SK-N-SH treated with all-trans-retinoic acid at 6 μM for 48 hours (cell line): ENCODE results near the gene CNOT10.

Experiments
- ATAC-seq: fragments of 200-7000 bp; cut with Tn5 transposase; 3 replicates; pipeline ENCODE4 v1.9.1; 2020; ENCODE audit warnings: mild to moderate bottlenecking, moderate library complexity
- BACH2 ChIP-seq: fragments of 250-450 bp; sonication (Bioruptor Pico); IDR thresholded peaks from 2 replicates; pipeline ENCODE4 v1.9.0; 2021; ENCODE audit warnings: mild to moderate bottlenecking, borderline replicate concordance
- CSDC2 ChIP-seq: fragments of 250-450 bp; sonication (Bioruptor Pico); IDR thresholded peaks from 2 replicates; pipeline ENCODE4 v1.5.0; 2020; ENCODE audit warnings: mild to moderate bottlenecking, moderate library complexity
- ESRRG ChIP-seq: fragments of 250-450 bp; sonication (Bioruptor Pico); IDR thresholded peaks from 2 replicates; pipeline ENCODE4 v1.6.1; 2021; ENCODE audit warnings: mild to moderate bottlenecking
- GLIS3 ChIP-seq: fragments of 250-450 bp; sonication (Bioruptor Pico); IDR thresholded peaks from 2 replicates; pipeline ENCODE4 v1.5.0; 2020; ENCODE audit warnings: mild to moderate bottlenecking, moderate library complexity
- ISL1 ChIP-seq: fragments of 250-450 bp; sonication (Bioruptor Pico); IDR thresholded peaks from 2 replicates; pipeline ENCODE4 v2.1.2; 2022; ENCODE audit warnings: mild to moderate bottlenecking, moderate library complexity
- OSR1 ChIP-seq: fragments of 250-450 bp; sonication (Bioruptor Pico); IDR thresholded peaks from 2 replicates; pipeline ENCODE4 v1.8.0; 2022; ENCODE audit warnings: moderate library complexity, mild to moderate bottlenecking, inconsistent platforms
- PATZ1 ChIP-seq: fragments of 250-450 bp; sonication (Bioruptor Pico); IDR thresholded peaks from 2 replicates; pipeline ENCODE4 v1.8.0; 2020; ENCODE audit warnings: mild to moderate bottlenecking, moderate library complexity, borderline replicate concordance
- RARB ChIP-seq: fragments of 250-450 bp; sonication (Bioruptor Pico); IDR thresholded peaks from 2 replicates; pipeline ENCODE4 v1.8.0; 2021; ENCODE audit warnings: mild to moderate bottlenecking, moderate library complexity
- SNAI2 ChIP-seq: fragments of 250-450 bp; sonication (Bioruptor Pico); IDR thresholded peaks from 2 replicates; pipeline ENCODE4 v1.5.0; 2020; ENCODE audit warnings: mild to moderate bottlenecking, moderate library complexity
- TCF4 ChIP-seq: fragments of 250-450 bp; sonication (Bioruptor Pico); IDR thresholded peaks from 2 replicates; pipeline ENCODE4 v1.8.0; 2021; ENCODE audit warnings: mild to moderate bottlenecking, moderate library complexity, borderline replicate concordance
- TOX ChIP-seq: fragments of 250-450 bp; sonication (Bioruptor Pico); IDR thresholded peaks from 2 replicates; pipeline ENCODE4 v1.8.0; 2021; ENCODE audit warnings: mild to moderate bottlenecking, moderate library complexity, borderline replicate concordance
- ZC3H10 ChIP-seq: fragments of 250-450 bp; sonication (Bioruptor Pico); IDR thresholded peaks from 2 replicates; pipeline ENCODE4 v1.5.1; 2021; ENCODE audit warnings: mild to moderate bottlenecking, moderate library complexity
- ZFP3 ChIP-seq: fragments of 250-450 bp; sonication (Bioruptor Pico); IDR thresholded peaks from 2 replicates; pipeline ENCODE4 v1.5.0; 2020; ENCODE audit warnings: mild to moderate bottlenecking, moderate library complexity
- ZFP30 ChIP-seq: fragments of 450-650 bp; formaldehyde crosslinking; IDR thresholded peaks from 2 replicates; pipeline ENCODE4 v1.5.0; 2022; ENCODE audit warnings: mild to moderate bottlenecking, moderate library complexity
- ZNF565 ChIP-seq: fragments of 450-650 bp; formaldehyde crosslinking; conservative IDR thresholded peaks from 2 replicates; pipeline ENCODE4 v1.5.0; 2020; ENCODE audit warnings: low read depth, mild to moderate bottlenecking, moderate library complexity
- TF ChIP-seq, protein P1 (sequence below): fragments of 250-450 bp; sonication (Bioruptor Pico); IDR thresholded peaks from 2 replicates; pipeline ENCODE4 v1.5.1; 2021; ENCODE audit warnings: mild to moderate bottlenecking, moderate library complexity
- TF ChIP-seq, protein P2 (sequence below): fragments of 250-450 bp; sonication (Bioruptor Pico); IDR thresholded peaks from 2 replicates; pipeline ENCODE4 v1.5.1; 2020; ENCODE audit warnings: low read depth, mild to moderate bottlenecking, moderate library complexity
- TF ChIP-seq, protein P3 (sequence below): fragments of 250-450 bp; sonication (Bioruptor Pico); IDR thresholded peaks from 2 replicates; pipeline ENCODE4 v1.5.0; 2020; ENCODE audit warnings: mild to moderate bottlenecking, moderate library complexity

CNOT10 gene

DNA sequence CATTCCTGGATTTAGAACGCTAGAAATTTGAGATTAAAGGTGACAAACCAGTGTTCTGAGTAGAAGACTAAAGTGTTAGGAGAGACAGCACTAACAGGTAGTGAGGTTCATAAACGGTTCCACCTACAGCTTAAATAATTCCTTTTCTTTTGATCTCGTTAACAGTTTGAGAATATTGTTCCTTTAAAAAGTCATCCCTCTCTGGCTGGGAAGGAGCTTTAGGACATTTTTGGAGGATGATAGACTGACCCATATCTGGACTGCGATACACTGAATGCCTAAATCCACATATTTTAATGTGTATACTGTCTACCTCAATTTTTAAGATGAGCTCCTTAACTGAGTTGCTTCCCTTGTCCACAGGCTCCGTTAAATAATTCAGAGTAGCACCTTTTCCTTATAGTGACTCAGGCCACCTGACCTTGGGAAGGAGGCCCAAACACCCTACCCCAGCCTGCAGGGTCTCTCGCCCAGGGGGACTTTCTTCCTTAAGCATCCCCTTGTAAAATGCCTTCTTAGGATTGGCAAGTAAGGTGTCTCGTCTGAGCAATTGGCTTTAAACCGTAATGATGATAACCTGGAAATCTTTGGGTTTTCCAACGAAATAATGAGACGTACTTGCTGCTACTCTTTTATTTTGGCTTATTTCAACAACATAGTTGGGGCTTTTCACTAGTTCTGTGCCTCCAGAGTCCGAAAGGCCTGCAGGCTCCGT lies 136.1 kb downstream of the CNOT10 start:
- ATAC-seq = no peak
- TF ChIP-seq TOX (CRISPR knock-in tag) (no peak), ZFP3 (no peak)
- TF ChIP-seq, protein P1, sequence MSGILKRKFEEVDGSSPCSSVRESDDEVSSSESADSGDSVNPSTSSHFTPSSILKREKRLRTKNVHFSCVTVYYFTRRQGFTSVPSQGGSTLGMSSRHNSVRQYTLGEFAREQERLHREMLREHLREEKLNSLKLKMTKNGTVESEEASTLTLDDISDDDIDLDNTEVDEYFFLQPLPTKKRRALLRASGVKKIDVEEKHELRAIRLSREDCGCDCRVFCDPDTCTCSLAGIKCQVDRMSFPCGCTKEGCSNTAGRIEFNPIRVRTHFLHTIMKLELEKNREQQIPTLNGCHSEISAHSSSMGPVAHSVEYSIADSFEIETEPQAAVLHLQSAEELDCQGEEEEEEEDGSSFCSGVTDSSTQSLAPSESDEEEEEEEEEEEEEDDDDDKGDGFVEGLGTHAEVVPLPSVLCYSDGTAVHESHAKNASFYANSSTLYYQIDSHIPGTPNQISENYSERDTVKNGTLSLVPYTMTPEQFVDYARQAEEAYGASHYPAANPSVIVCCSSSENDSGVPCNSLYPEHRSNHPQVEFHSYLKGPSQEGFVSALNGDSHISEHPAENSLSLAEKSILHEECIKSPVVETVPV = no peak
- TF ChIP-seq, all 23 proteins: peak for 0

GRCh38 chr3:32821686-32822296 lies 136.8 kb downstream of the CNOT10 start:
- no peak for TF ChIP-seq ZFP3
- no peak for TF ChIP-seq ISL1 (CRISPR knock-in tag)
- no peak for TF ChIP-seq ESRRG (CRISPR knock-in tag)
- TF ChIP-seq ZFP30 (CRISPR knock-in tag) = no peak
- TF ChIP-seq ZC3H10 = no peak
- no peak for TF ChIP-seq BACH2
- TF ChIP-seq, protein P1 = no peak
- TF ChIP-seq RARB (CRISPR knock-in tag) = no peak
- TF ChIP-seq, protein P2, sequence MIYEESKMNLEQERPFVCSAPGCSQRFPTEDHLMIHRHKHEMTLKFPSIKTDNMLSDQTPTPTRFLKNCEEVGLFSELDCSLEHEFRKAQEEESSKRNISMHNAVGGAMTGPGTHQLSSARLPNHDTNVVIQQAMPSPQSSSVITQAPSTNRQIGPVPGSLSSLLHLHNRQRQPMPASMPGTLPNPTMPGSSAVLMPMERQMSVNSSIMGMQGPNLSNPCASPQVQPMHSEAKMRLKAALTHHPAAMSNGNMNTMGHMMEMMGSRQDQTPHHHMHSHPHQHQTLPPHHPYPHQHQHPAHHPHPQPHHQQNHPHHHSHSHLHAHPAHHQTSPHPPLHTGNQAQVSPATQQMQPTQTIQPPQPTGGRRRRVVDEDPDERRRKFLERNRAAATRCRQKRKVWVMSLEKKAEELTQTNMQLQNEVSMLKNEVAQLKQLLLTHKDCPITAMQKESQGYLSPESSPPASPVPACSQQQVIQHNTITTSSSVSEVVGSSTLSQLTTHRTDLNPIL (CRISPR knock-in tag) = no peak
- TF ChIP-seq GLIS3 (CRISPR knock-in tag) = no peak
- no peak for TF ChIP-seq ZNF565 (CRISPR knock-in tag)
- no peak for TF ChIP-seq CSDC2 (CRISPR knock-in tag)
- TF ChIP-seq, protein P3, sequence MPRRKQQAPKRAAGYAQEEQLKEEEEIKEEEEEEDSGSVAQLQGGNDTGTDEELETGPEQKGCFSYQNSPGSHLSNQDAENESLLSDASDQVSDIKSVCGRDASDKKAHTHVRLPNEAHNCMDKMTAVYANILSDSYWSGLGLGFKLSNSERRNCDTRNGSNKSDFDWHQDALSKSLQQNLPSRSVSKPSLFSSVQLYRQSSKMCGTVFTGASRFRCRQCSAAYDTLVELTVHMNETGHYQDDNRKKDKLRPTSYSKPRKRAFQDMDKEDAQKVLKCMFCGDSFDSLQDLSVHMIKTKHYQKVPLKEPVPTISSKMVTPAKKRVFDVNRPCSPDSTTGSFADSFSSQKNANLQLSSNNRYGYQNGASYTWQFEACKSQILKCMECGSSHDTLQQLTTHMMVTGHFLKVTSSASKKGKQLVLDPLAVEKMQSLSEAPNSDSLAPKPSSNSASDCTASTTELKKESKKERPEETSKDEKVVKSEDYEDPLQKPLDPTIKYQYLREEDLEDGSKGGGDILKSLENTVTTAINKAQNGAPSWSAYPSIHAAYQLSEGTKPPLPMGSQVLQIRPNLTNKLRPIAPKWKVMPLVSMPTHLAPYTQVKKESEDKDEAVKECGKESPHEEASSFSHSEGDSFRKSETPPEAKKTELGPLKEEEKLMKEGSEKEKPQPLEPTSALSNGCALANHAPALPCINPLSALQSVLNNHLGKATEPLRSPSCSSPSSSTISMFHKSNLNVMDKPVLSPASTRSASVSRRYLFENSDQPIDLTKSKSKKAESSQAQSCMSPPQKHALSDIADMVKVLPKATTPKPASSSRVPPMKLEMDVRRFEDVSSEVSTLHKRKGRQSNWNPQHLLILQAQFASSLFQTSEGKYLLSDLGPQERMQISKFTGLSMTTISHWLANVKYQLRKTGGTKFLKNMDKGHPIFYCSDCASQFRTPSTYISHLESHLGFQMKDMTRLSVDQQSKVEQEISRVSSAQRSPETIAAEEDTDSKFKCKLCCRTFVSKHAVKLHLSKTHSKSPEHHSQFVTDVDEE (CRISPR knock-in tag) = no peak
- TF ChIP-seq SNAI2 (CRISPR knock-in tag) = no peak
- no peak for TF ChIP-seq OSR1 (CRISPR knock-in tag)
- TF ChIP-seq, all 23 proteins: peak for 0
- ATAC-seq = no peak

- ATAC-seq = no peak
- TF ChIP-seq ISL1 (CRISPR knock-in tag) (no peak), SNAI2 (CRISPR knock-in tag) (no peak), TCF4 (CRISPR knock-in tag) (no peak), GLIS3 (CRISPR knock-in tag) (no peak), PATZ1 (CRISPR knock-in tag) (no peak), ZC3H10 (no peak)
- TF ChIP-seq, protein P3 (CRISPR knock-in tag) = no peak
- TF ChIP-seq, all 23 proteins: peak for 0
These were observed 137.9 kb downstream of the CNOT10 start for GRCh38 chr3:32822609-32823498.
